ENCODE measurements around the gene NIN.

Gene NIN

GRCh38 chr14:50734950-50735695 lies 95.8 kb downstream of the NIN start:
- TF ChIP-seq CTCF (IDR thresholded peaks at IDR 0.05; ENCODE audit: insufficient read depth, missing control alignments), result peak; percentile 20
- no peak for DNase-seq (ENCODE audit: insufficient read length, low spot score)
- FAIRE-seq, result no peak

GRCh38 chr14:50733494-50733893 lies 97.5 kb downstream of the NIN start:
- no peak for TF ChIP-seq CTCF (IDR thresholded peaks at IDR 0.05; ENCODE audit: insufficient read depth, missing control alignments)
- DNase-seq (ENCODE audit: insufficient read length, low spot score) (no peak), FAIRE-seq (no peak)

GRCh38 chr14:50728836-50729235 lies 102.1 kb downstream of the NIN start:
- FAIRE-seq (no peak), DNase-seq (ENCODE audit: insufficient read length, low spot score) (no peak)

GRCh38 chr14:50726372-50727107 lies 104.4 kb downstream of the NIN start:
- no peak for DNase-seq (ENCODE audit: insufficient read length, low spot score)
- no peak for FAIRE-seq
- TF ChIP-seq CTCF (IDR thresholded peaks at IDR 0.05; ENCODE audit: insufficient read depth, missing control alignments), result no peak

More at GRCh38 chr14:50728836-50729235, 102.1 kb downstream of the NIN start:
- no peak for TF ChIP-seq CTCF (IDR thresholded peaks at IDR 0.05; ENCODE audit: insufficient read depth, missing control alignments)

GRCh38 chr14:50725761-50726160 lies 105.2 kb downstream of the NIN start:
- no peak for TF ChIP-seq CTCF (IDR thresholded peaks at IDR 0.05; ENCODE audit: insufficient read depth, missing control alignments)
- DNase-seq (ENCODE audit: insufficient read length, low spot score) (no peak), FAIRE-seq (no peak)

- no peak for TF ChIP-seq CTCF (IDR thresholded peaks at IDR 0.05; ENCODE audit: insufficient read depth, missing control alignments)
- FAIRE-seq, result no peak
- no peak for DNase-seq (ENCODE audit: insufficient read length, low spot score)
Observed at GRCh38 chr14:50719911-50720759, 110.8 kb downstream of the NIN start.
